Measurements from ENCODE around the gene SLC9A7. TPM values are rescaled to one million over a fixed set of nuclear protein-coding genes. Genes with fewer than 3 reads are reported as not detected.

Gene SLC9A7
- total RNA-seq, 1 donor from 2014 or later = 43.8 TPM

GRCh38 chrX:46770000-46770816, 11.3 kb upstream of the SLC9A7 start:
- intact Hi-C loops (cut with micrococcal nuclease) = no loop called here
- no peaks in the 10 kb centered on the region for H3K36me3 Mint-ChIP-seq (ENCODE audit: low read depth)

GRCh38 chrX:46762963-46763362, 4.0 kb upstream of the SLC9A7 start:
- H3K27ac Mint-ChIP-seq = no peak overlapping the region
- peaks cover 10% of the 10 kb centered on the region for H3K27me3 Mint-ChIP-seq
- no peak for DNase-seq
- H3K9me3 Mint-ChIP-seq = no peaks in the 10 kb centered on the region
- intact Hi-C loops (cut with micrococcal nuclease) = no loop called here
- H3K4me1 Mint-ChIP-seq = peaks cover 9% of the 10 kb centered on the region
- H3K36me3 Mint-ChIP-seq (ENCODE audit: low read depth) = no peaks in the 10 kb centered on the region
- no peak overlapping the region for H3K4me3 Mint-ChIP-seq

More at GRCh38 chrX:46770000-46770816, 11.3 kb upstream of the SLC9A7 start:
- no peaks in the 10 kb centered on the region for H3K4me1 Mint-ChIP-seq
- no peak overlapping the region for H3K4me3 Mint-ChIP-seq
- peaks cover 4% of the 10 kb centered on the region for H3K27me3 Mint-ChIP-seq
- no peak for DNase-seq
- no peak overlapping the region for H3K27ac Mint-ChIP-seq
- H3K9me3 Mint-ChIP-seq = no peaks in the 10 kb centered on the region

GRCh38 chrX:46759645-46759974, 692 bp upstream of the SLC9A7 start:
- Mint-ChIP-seq H3K4me3 (peak overlapping the region; percentile 76), H3K4me1 (peaks cover 22% of the 10 kb centered on the region), H3K36me3 (ENCODE audit: low read depth) (peaks cover 9% of the 10 kb centered on the region), H3K27me3 (peaks cover 8% of the 10 kb centered on the region), H3K27ac (peak overlapping the region; percentile 86), H3K9me3 (no peaks in the 10 kb centered on the region)
- DNase-seq = no peak
- intact Hi-C loops (cut with micrococcal nuclease) = loop anchor here (1.0 to 2.0 kb wide), 4 partner anchors 33 to 271 kb away; no protein-coding TSS in a partner anchor

GRCh38 chrX:46758163-46758955, 559 bp downstream of the SLC9A7 start:
- no peak for DNase-seq
- intact Hi-C loops (cut with micrococcal nuclease) = loop anchor here (2.0 kb wide), 2 partner anchors 46 to 272 kb away; no protein-coding TSS in a partner anchor
- Mint-ChIP-seq H3K36me3 (ENCODE audit: low read depth) (peaks cover 12% of the 10 kb centered on the region), H3K27ac (peak overlapping the region; percentile 96), H3K9me3 (no peaks in the 10 kb centered on the region), H3K27me3 (peaks cover 1% of the 10 kb centered on the region), H3K4me1 (peaks cover 24% of the 10 kb centered on the region), H3K4me3 (peak overlapping the region; percentile 99)

- Mint-ChIP-seq H3K4me1 (peaks cover 25% of the 10 kb centered on the region), H3K36me3 (ENCODE audit: low read depth) (peaks cover 12% of the 10 kb centered on the region), H3K27ac (peak overlapping the region; percentile 96), H3K4me3 (peak overlapping the region; percentile 99), H3K27me3 (peaks cover 1% of the 10 kb centered on the region), H3K9me3 (no peaks in the 10 kb centered on the region)
- intact Hi-C loops (cut with micrococcal nuclease) = no loop called here
- no peak for DNase-seq
Measured at GRCh38 chrX:46757593-46757992, 1.3 kb downstream of the SLC9A7 start.

GRCh38 chrX:46757052-46757451, 1.9 kb downstream of the SLC9A7 start:
- DNase-seq = no peak
- Mint-ChIP-seq H3K27me3 (peaks cover 1% of the 10 kb centered on the region), H3K4me1 (peaks cover 29% of the 10 kb centered on the region), H3K9me3 (no peaks in the 10 kb centered on the region), H3K36me3 (ENCODE audit: low read depth) (peaks cover 15% of the 10 kb centered on the region), H3K27ac (no peak overlapping the region), H3K4me3 (peak overlapping the region; percentile 99)
- intact Hi-C loops (cut with micrococcal nuclease) = no loop called here

- DNase-seq = no peak
- H3K27me3 Mint-ChIP-seq = no peaks in the 10 kb centered on the region
- no peak overlapping the region for H3K4me3 Mint-ChIP-seq
- intact Hi-C loops (cut with micrococcal nuclease) = no loop called here
- no peaks in the 10 kb centered on the region for H3K9me3 Mint-ChIP-seq
- H3K27ac Mint-ChIP-seq = no peak overlapping the region
- peaks cover 15% of the 10 kb centered on the region for H3K36me3 Mint-ChIP-seq (ENCODE audit: low read depth)
- peaks cover 29% of the 10 kb centered on the region for H3K4me1 Mint-ChIP-seq
Measured at GRCh38 chrX:46755671-46756070, 3.2 kb downstream of the SLC9A7 start.

- intact Hi-C loops (cut with micrococcal nuclease) = no loop called here
- H3K4me3 Mint-ChIP-seq = peak overlapping the region; percentile 42
- H3K27me3 Mint-ChIP-seq = no peaks in the 10 kb centered on the region
- no peaks in the 10 kb centered on the region for H3K9me3 Mint-ChIP-seq
- peaks cover 15% of the 10 kb centered on the region for H3K36me3 Mint-ChIP-seq (ENCODE audit: low read depth)
- H3K4me1 Mint-ChIP-seq = peaks cover 27% of the 10 kb centered on the region
- peak overlapping the region; percentile 78 for H3K27ac Mint-ChIP-seq
- DNase-seq = no peak
Measured at GRCh38 chrX:46754586-46755061, 4.3 kb downstream of the SLC9A7 start.

- Mint-ChIP-seq H3K27ac (no peak overlapping the region), H3K36me3 (ENCODE audit: low read depth) (peaks cover 15% of the 10 kb centered on the region), H3K4me1 (peaks cover 29% of the 10 kb centered on the region), H3K9me3 (no peaks in the 10 kb centered on the region), H3K27me3 (no peaks in the 10 kb centered on the region), H3K4me3 (no peak overlapping the region)
- no peak for DNase-seq
- intact Hi-C loops (cut with micrococcal nuclease) = no loop called here
Measured at GRCh38 chrX:46754036-46754435, 4.9 kb downstream of the SLC9A7 start.

- Mint-ChIP-seq H3K36me3 (ENCODE audit: low read depth) (peaks cover 20% of the 10 kb centered on the region), H3K9me3 (peaks cover 3% of the 10 kb centered on the region), H3K27me3 (no peaks in the 10 kb centered on the region), H3K27ac (no peak overlapping the region), H3K4me3 (no peak overlapping the region), H3K4me1 (peaks cover 22% of the 10 kb centered on the region)
- DNase-seq = no peak
- intact Hi-C loops (cut with micrococcal nuclease) = no loop called here
Measured at GRCh38 chrX:46750889-46751288, 8.0 kb downstream of the SLC9A7 start.

- no peaks in the 10 kb centered on the region for H3K27me3 Mint-ChIP-seq
- no peak for DNase-seq
- H3K36me3 Mint-ChIP-seq (ENCODE audit: low read depth) = peaks cover 27% of the 10 kb centered on the region
- H3K9me3 Mint-ChIP-seq = peaks cover 12% of the 10 kb centered on the region
- H3K27ac Mint-ChIP-seq = no peak overlapping the region
- H3K4me3 Mint-ChIP-seq = no peak overlapping the region
- intact Hi-C loops (cut with micrococcal nuclease) = no loop called here
- peaks cover 10% of the 10 kb centered on the region for H3K4me1 Mint-ChIP-seq
Measured at GRCh38 chrX:46744009-46744408, 14.9 kb downstream of the SLC9A7 start.

- DNase-seq = no peak
- Mint-ChIP-seq H3K4me1 (peaks cover 5% of the 10 kb centered on the region), H3K4me3 (no peak overlapping the region), H3K9me3 (peaks cover 12% of the 10 kb centered on the region), H3K36me3 (ENCODE audit: low read depth) (peaks cover 29% of the 10 kb centered on the region), H3K27ac (no peak overlapping the region), H3K27me3 (no peaks in the 10 kb centered on the region)
- intact Hi-C loops (cut with micrococcal nuclease) = no loop called here
Measured at GRCh38 chrX:46743046-46743445, 15.9 kb downstream of the SLC9A7 start.

- intact Hi-C loops (cut with micrococcal nuclease) = no loop called here
- peaks cover 5% of the 10 kb centered on the region for H3K4me1 Mint-ChIP-seq
- peaks cover 45% of the 10 kb centered on the region for H3K36me3 Mint-ChIP-seq (ENCODE audit: low read depth)
- no peak overlapping the region for H3K4me3 Mint-ChIP-seq
- no peak overlapping the region for H3K27ac Mint-ChIP-seq
- H3K9me3 Mint-ChIP-seq = peaks cover 15% of the 10 kb centered on the region
- no peak for DNase-seq
- no peaks in the 10 kb centered on the region for H3K27me3 Mint-ChIP-seq
Measured at GRCh38 chrX:46739736-46740135, 19.2 kb downstream of the SLC9A7 start.

- Mint-ChIP-seq H3K4me1 (peaks cover 15% of the 10 kb centered on the region), H3K27me3 (no peaks in the 10 kb centered on the region), H3K4me3 (no peak overlapping the region), H3K36me3 (ENCODE audit: low read depth) (peaks cover 50% of the 10 kb centered on the region), H3K9me3 (peaks cover 15% of the 10 kb centered on the region), H3K27ac (no peak overlapping the region)
- intact Hi-C loops (cut with micrococcal nuclease) = no loop called here
- DNase-seq = no peak
Measured at GRCh38 chrX:46737462-46737861, 21.5 kb downstream of the SLC9A7 start.
